Activated CD4-positive, alpha-beta T cell treated with anti-CD3 and anti-CD28 coated beads for 1 hour (primary cell): ENCODE results near the gene ST8SIA3.

Experiments
- DNase-seq: peaks from one replicate; pipeline ENCODE4 v3.0.0-alpha.2; 2020

Gene ST8SIA3

DNA sequence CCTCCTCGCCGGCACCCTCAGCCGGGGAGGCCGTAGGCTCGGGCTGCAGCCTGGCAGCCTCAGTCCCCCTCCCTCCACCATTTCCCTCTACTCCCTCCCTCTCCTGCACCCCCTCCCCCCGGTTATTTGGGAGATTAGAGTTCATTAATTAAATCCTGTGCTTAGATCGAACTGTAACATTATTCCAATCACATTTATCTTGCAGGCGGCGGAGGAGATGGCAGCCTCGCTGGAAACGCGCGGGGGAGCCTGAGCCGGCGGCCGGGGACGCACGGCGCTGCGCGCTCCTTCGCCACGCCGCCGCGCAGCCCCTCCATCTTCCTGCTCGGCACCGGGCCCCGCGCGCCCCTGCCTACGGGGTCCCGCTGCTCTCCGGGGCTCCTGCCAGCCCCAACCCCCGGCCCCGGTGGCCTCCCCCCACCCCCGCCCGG is at the start of gene ST8SIA3:
TSS of gene ST8SIA3 (plus strand) at position 287 of the 431 bp plus-strand sequence. CDS start 290 bp downstream, outside the sequence.
- no peak for DNase-seq

DNA sequence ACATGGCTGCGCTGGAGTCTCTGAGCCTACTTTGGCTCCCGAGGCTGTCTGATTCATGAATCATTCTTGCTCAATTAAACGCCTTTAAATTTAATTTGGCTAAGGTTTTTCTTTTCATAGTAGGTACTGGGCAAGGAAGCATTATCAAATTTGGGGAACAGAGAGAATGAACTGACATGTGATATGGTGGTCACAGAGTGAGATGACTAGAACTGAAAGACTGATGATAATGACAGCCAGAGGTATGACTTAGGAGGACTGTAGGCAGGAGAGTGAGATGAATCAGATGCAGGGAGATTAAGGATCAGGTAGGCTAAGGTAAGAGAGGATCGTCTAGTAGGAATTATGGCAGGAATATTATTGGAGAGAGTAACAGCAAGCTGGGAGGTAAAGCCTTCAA is 40.9 kb upstream of the ST8SIA3 start:
- no peak for DNase-seq

DNA sequence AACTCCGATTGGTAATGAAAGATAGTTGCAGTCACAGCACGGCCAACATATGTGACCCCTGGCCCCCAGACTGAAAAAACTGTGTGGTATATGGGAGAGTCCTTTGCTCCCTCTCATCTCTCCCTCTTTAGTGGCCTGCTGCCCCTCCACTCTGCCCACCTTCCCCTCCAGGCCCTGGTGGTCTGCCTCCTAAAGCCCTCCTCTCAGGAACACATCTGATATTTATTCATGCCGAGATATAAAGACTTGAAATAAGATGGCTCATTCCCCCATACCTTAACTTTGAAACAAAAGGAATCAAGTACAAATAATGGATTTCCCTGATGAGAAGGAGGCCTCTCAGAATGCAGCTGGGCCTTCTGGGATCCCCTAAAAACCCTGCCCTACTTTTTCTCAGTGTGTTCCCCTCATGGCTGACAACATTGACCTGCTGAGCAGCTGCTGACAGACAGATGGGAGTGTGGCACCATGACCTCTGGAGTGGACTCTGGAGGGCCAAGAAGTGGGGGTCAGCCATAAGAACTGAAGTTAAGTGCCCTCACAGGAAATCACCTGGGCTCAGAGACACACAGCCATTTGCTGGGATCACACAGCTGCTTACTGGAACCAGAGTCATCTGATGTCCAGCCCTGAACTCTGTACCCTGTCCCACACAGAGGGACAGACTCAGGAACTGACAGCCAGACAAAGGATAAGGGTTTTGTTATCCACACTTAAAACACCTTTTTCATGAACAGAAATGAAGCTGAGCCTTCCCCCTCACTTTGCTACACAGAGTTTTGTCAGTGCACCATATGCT is 39.8 kb upstream of the ST8SIA3 start:
- no peak for DNase-seq

- DNase-seq = no peak
These were observed 31.8 kb upstream of the ST8SIA3 start for GRCh38 chr18:57320603-57321002.

DNA sequence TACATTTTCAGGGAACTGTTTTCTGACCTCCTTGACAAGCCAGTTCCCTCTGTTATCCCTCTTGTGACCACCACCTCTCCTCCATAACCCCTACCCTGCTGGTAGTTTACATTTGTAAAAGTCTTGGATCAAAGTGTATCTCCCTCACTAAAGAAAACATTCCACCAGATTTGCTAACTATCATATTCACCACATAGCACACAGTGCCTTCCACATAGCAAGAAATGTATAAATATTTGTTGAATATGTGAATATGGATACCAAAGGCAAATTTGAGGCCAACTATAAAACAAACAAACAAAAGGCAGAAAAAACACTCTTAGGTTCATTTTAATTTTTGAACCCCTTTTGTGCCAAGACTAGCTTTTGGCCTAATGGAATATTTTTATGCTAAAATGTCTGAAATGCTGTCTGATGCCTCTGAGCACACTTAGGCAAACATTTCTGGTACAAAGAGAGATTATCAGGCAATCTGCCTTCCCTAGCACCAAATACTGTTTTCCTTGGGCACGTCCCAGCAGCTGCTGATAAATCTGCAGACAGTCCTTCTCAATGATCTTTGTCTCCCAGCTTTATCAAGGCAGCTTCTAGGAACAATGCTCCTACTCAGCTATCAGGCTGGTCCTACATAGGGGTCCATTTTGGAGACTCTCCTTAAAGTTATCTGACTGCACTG is 26.7 kb upstream of the ST8SIA3 start:
- DNase-seq = no peak

- no peak for DNase-seq
These were observed 25.5 kb upstream of the ST8SIA3 start for GRCh38 chr18:57326718-57327323.

DNA sequence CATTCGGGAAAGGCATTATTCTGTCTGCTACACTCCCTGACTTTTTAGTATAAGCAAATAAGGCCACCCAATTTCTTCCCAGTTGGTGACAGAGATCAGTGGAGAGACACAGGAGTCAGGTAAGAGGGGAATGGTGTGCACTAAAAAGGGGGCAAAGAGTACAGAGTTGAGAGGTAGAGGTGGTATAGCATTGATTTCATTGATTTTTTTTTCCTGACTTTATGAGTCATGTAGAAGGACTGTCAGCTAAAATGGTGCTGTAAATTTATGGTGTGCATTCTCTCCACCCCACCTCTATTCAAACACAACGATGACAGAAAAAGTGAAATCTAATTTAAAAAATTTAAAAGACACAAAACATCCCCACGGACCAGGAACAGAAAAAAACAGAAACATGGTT is 23.7 kb upstream of the ST8SIA3 start:
- DNase-seq = no peak

DNA sequence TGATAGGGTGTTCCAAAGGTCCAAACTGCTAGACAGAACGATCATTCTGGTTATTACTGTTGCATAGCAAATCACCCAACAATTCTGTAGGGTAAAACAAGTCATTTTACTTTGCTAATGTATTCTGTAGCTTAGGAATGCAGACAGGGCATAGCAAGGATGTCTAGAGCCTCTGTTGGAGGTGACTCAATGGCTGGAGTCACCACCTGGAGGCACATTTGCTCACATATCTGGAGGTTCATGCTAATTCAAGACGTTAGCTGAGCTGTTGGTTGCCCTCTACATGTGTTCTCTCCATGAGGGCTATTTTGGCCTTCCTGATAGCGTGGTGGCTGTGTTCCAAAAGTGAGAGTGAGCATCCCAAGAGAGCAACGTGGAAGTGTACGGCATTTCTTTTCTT is 22.5 kb upstream of the ST8SIA3 start:
- DNase-seq = no peak

GRCh38 chr18:57331718-57332117 is 20.6 kb upstream of the ST8SIA3 start:
- no peak for DNase-seq

GRCh38 chr18:57333940-57334339 is 18.4 kb upstream of the ST8SIA3 start:
- DNase-seq = no peak

GRCh38 chr18:57334383-57334782 is 18.0 kb upstream of the ST8SIA3 start:
- no peak for DNase-seq

GRCh38 chr18:57336343-57336742 is 16.0 kb upstream of the ST8SIA3 start:
- DNase-seq = no peak

GRCh38 chr18:57337890-57338289 is 14.5 kb upstream of the ST8SIA3 start:
- DNase-seq = no peak

DNA sequence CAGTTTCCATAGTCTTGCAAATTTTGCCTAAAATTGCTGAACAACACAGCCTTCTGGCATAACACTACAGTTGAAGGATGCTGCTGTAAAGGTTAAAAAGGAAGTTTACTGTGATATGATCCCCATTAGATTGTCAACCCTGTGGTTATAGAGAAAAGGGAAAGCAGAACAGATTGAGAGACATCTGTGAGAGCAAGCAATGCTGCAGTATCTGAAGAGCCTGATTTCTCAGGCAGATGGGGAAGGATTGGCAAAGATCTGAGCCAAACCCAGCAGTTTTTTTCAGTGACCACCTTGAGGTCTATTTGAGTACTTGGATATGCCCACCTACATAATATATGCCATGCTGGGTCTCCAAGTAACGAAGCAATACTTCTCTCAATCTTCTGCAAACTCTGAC is 8.5 kb upstream of the ST8SIA3 start:
- DNase-seq = no peak

DNA sequence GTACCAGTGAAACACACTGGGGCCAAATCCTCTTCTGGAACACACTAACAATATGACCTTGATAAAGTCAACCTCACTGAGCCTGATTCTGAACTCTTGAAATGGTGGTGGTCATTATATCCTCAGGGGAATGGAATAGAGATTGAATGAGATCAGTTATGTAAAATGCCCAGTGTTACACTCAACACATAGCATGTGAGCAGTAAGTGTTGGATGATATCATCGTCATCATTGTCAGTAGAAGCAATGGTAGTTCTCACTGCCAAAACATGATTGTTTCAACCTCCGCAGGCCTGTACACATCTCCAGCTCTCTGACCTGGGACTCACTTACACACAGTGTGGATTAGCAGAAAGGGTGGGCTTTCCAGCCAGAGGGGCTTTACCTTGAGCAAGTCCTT is 5.5 kb upstream of the ST8SIA3 start:
- no peak for DNase-seq

DNA sequence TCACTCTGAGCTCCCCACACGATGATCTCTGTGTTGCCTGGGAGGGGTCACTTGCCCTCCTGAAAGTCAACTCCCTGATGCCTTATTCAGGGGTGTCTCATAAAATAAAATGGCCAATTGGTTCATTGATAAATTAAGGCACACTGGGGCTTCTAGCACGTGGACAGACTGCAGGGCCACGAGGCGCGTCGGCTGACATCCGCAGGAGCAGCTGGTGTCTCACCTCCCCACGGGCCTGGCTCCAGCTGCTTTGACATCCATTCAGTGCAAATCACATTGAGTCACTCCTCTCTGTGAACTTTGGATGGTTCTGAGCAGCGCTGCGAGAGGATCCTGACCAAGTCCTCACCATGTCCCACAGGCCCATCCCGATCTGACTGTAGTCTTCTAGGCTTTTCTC is 4.6 kb upstream of the ST8SIA3 start:
- DNase-seq = no peak

- no peak for DNase-seq
These were observed 392 bp downstream of the ST8SIA3 start for GRCh38 chr18:57352761-57353136.

DNA sequence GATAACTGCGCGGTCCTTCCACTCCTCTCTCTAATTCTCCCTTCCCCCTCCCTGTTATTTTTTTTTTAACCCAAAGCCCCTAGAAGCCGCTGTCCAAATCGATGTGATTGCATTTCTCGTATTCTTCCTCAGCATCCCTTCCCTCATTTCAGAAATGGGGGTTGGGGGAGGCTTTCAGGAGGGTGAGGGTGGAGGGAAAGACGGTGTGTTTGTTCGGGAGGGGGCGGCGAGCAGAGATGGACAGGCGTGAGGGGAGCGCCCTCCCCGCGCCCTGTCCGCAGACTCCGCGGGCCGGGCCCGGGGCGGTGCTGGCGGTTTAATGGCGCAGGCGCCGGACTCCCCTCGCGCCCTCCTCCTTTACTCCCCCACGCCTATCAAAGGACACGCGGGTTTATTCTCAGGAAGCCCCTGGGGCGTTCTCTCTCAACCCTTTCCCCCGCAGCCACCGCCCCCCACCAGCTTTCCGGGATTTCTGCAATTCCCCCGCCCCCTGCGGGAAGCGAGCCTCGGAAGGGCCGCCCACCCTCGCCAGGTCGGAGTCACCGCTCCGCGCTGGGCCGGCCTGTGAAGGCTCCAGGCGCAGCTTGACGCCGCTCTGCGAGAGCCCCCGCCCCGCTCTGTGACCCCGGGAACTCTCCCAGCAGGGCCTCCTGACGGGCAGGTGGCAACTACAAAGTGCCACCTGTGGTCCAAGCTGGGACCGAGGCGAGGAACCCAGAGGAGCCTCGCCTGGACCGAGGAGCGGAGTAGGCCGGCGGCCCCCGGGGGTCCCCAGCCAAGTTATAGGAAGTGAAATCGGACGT is 981 bp downstream of the ST8SIA3 start:
- DNase-seq = no peak

GRCh38 chr18:57353940-57354461 is 1.6 kb downstream of the ST8SIA3 start:
- DNase-seq = no peak

DNA sequence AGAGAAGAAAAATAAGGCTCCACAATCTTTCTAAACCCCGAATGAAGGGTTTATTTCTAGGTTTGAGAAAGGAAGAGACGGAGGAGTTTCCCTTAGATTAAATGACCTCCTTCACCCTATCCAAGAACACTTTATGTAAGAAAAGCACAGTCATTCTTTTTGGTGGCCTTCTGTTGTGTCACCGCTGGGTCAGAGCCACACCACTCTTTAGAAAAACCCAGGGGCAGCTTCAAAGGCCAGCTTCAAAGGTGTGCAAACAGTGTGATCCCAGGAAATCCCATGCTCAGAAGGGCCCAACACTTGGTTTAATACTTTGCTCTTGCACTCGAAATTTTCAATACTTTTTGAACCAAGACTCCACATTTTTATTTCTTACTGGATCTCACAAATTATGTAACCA is 7.1 kb downstream of the ST8SIA3 start:
- DNase-seq = no peak

GRCh38 chr18:57362714-57363113 is 10.4 kb downstream of the ST8SIA3 start:
- no peak for DNase-seq

- DNase-seq = no peak
These were observed 12.1 kb downstream of the ST8SIA3 start for GRCh38 chr18:57364460-57364859.

GRCh38 chr18:57366528-57367081 is 14.2 kb downstream of the ST8SIA3 start:
- no peak for DNase-seq
